ENCODE results near the gene TRAPPC12. TPM values are rescaled to one million over a fixed set of nuclear protein-coding genes. Genes with fewer than 3 reads are reported as not detected.

TRAPPC12 gene
- total and polyA plus RNA-seq, 8 donors, result 35.2 to 97.5 (median 40.9) TPM

- DNase-seq (peak in 1 of 6 donors; percentile 57), ATAC-seq (no peak), FAIRE-seq (no peak)
- 88 to 90% methylated on average over 12 of the region's 12 CpGs for WGBS, 2 donors
- Histone ChIP-seq H3K9me3 (no peaks in the 10 kb centered on the region), H3K36me3 (no peaks in the 10 kb centered on the region), H3K4me3 (no peak overlapping the region), H3K27ac (no peak overlapping the region), H3K27me3 (no peaks in the 10 kb centered on the region), H3K4me1 (no peaks in the 10 kb centered on the region)
- intact Hi-C loops (cut with DNase I), result no loop called here
- no peak for TF ChIP-seq CTCF (IDR thresholded peaks at IDR 0.05)
These were observed 30.2 kb downstream of the TRAPPC12 start for GRCh38 chr2:3409627-3410170.

- peaks cover 0 to 3% (median 0%) of the 10 kb centered on the region in 3 donors for H3K36me3 ChIP-seq
- WGBS, 2 donors, result 85 to 88% methylated on average over 3 of the region's 3 CpGs
- no peak for FAIRE-seq
- intact Hi-C loops (cut with DNase I), result no loop called here
- no peak overlapping the region for H3K27ac ChIP-seq
- H3K4me1 ChIP-seq, result no peaks in the 10 kb centered on the region
- no peak for DNase-seq
- ATAC-seq, result no peak
- H3K4me3 ChIP-seq, result no peak overlapping the region
- no peaks in the 10 kb centered on the region for H3K27me3 ChIP-seq
- no peaks in the 10 kb centered on the region for H3K9me3 ChIP-seq
- TF ChIP-seq CTCF (IDR thresholded peaks at IDR 0.05), result no peak
These were observed 31.6 kb downstream of the TRAPPC12 start for GRCh38 chr2:3411103-3411502.

- Histone ChIP-seq H3K36me3 (peaks cover 0 to 3% (median 0%) of the 10 kb centered on the region in 3 donors), H3K27ac (no peak overlapping the region), H3K4me3 (no peak overlapping the region), H3K4me1 (no peaks in the 10 kb centered on the region), H3K9me3 (no peaks in the 10 kb centered on the region), H3K27me3 (no peaks in the 10 kb centered on the region)
- DNase-seq (no peak), FAIRE-seq (no peak), ATAC-seq (no peak)
- intact Hi-C loops (cut with DNase I), result no loop called here
- no peak for TF ChIP-seq CTCF (IDR thresholded peaks at IDR 0.05)
- 93 to 94% methylated on average over 4 of the region's 4 CpGs for WGBS, 2 donors
These were observed 34.2 kb downstream of the TRAPPC12 start for GRCh38 chr2:3413697-3414096.

GRCh38 chr2:3414133-3414860 lies 34.8 kb downstream of the TRAPPC12 start:
- TF ChIP-seq CTCF (IDR thresholded peaks at IDR 0.05), result no peak
- Histone ChIP-seq H3K27me3 (no peaks in the 10 kb centered on the region), H3K36me3 (peaks cover 0 to 3% (median 0%) of the 10 kb centered on the region in 3 donors), H3K27ac (no peak overlapping the region), H3K4me1 (no peaks in the 10 kb centered on the region), H3K4me3 (no peak overlapping the region), H3K9me3 (no peaks in the 10 kb centered on the region)
- WGBS, 2 donors, result 88 to 91% methylated on average over 25 of the region's 25 CpGs
- peak in 1 of 6 donors; percentile 35 for DNase-seq
- ATAC-seq, result no peak
- intact Hi-C loops (cut with DNase I), result no loop called here
- no peak for FAIRE-seq
